ENCODE measurements around the gene UBN1. TPM values are rescaled to one million over a fixed set of nuclear protein-coding genes. Genes with fewer than 3 reads are reported as not detected.

UBN1 gene
- total RNA-seq, 4 donors from 2014 or later, result 56.0 to 119 (median 62.2) TPM

DNA sequence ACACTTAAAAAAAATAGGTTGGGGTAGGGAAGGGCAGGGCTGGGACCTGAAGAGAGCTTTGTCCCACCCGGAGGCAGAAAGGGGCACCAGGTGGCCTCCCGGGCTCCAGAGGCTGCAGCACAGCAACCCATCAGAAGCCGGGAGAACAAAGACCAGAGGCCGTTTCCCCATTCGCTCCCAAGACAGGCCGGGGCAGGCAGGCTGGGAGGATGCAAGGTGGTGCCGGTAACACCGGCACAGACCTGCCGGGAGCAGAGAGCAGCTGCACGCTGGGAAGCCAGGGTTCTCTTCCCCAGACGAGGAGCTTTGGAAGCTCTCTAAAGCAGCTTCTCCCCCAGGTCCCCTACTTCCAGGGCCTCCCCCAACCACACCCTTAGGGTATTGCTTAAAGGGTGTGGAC, 84.1 kb downstream of the UBN1 start:
- DNase-seq, result no peak
- no peak for TF ChIP-seq POLR2A (IDR thresholded peaks at IDR 0.05)
- TF ChIP-seq, protein P1, sequence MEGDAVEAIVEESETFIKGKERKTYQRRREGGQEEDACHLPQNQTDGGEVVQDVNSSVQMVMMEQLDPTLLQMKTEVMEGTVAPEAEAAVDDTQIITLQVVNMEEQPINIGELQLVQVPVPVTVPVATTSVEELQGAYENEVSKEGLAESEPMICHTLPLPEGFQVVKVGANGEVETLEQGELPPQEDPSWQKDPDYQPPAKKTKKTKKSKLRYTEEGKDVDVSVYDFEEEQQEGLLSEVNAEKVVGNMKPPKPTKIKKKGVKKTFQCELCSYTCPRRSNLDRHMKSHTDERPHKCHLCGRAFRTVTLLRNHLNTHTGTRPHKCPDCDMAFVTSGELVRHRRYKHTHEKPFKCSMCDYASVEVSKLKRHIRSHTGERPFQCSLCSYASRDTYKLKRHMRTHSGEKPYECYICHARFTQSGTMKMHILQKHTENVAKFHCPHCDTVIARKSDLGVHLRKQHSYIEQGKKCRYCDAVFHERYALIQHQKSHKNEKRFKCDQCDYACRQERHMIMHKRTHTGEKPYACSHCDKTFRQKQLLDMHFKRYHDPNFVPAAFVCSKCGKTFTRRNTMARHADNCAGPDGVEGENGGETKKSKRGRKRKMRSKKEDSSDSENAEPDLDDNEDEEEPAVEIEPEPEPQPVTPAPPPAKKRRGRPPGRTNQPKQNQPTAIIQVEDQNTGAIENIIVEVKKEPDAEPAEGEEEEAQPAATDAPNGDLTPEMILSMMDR (IDR thresholded peaks at IDR 0.05), result no peak
- no peaks in the 10 kb centered on the region for H3K27me3 ChIP-seq
- H3K27ac ChIP-seq, result no peak overlapping the region
- H3K4me3 ChIP-seq, result no peak overlapping the region
- H3K4me1 ChIP-seq, result peaks cover 0 to 9% (median 2%) of the 10 kb centered on the region in 4 donors
- H3K36me3 ChIP-seq, result no peaks in the 10 kb centered on the region
- peaks cover 0 to 12% (median 4%) of the 10 kb centered on the region in 4 donors for H3K9me3 ChIP-seq

Other genes with a start within 250 kb of the UBN1 start
- 10 to 100 TPM; 11.6 to 25.1 (median 18.1) TPM for gene UBALD1, start 232.6 kb upstream of the UBN1 start, total RNA-seq
- 100 to 1,000 TPM in 2 of 4 donors, 10 to 100 TPM in 2; 74.1 to 147 (median 93.8) TPM for gene MGRN1, start 222.7 kb upstream of the UBN1 start, total RNA-seq
- 10 to 100 TPM; 19.0 to 53.6 (median 40.1) TPM for gene NUDT16L1, start 153.9 kb upstream of the UBN1 start, total RNA-seq
- 10 to 100 TPM; 20.8 to 42.9 (median 36.6) TPM for gene ANKS3, start 113.2 kb upstream of the UBN1 start, total RNA-seq
- not detected for gene DNAAF8, start 112.9 kb upstream of the UBN1 start, total RNA-seq
- gene ZNF500, start 80.3 kb upstream of the UBN1 start, total RNA-seq, result 10 to 100 TPM in 3 of 4 donors, 1 to 10 TPM in 1; 4.1 to 24.8 (median 14.5) TPM
- gene SEPTIN12, start 59.1 kb upstream of the UBN1 start, total RNA-seq, result not detected
- gene SMIM22, start 52.1 kb upstream of the UBN1 start, total RNA-seq, result 100 to 1,000 TPM in 3 of 4 donors, 10 to 100 TPM in 1; 90.0 to 306 (median 238) TPM
- gene ROGDI, start 44.8 kb upstream of the UBN1 start, total RNA-seq, result 10 to 100 TPM; 26.3 to 50.1 (median 38.0) TPM
- 100 to 1,000 TPM in 1 of 4 donors, 10 to 100 TPM in 3; 57.5 to 168 (median 66.9) TPM for gene GLYR1, start 193 bp upstream of the UBN1 start, total RNA-seq
- 10 to 100 TPM; 28.7 to 84.2 (median 53.0) TPM for gene PPL, start 89.7 kb downstream of the UBN1 start, total RNA-seq
- gene SEC14L5, start 110.8 kb downstream of the UBN1 start, total RNA-seq, result 1 to 10 TPM in 2 of 4 donors, under 1 TPM in 2; 0.13 to 2.0 (median 1.1) TPM
- 100 to 1,000 TPM in 1 of 4 donors, 10 to 100 TPM in 3; 50.4 to 104 (median 61.0) TPM for gene NAGPA, start 186.5 kb downstream of the UBN1 start, total RNA-seq
- 1 to 10 TPM in 1 of 4 donors, under 1 TPM in 1, not detected in 2; 0.80 to 1.4 TPM for gene C16orf89, start 218.5 kb downstream of the UBN1 start, total RNA-seq
- 10 to 100 TPM; 17.8 to 33.9 (median 23.4) TPM for gene ALG1, start 224.4 kb downstream of the UBN1 start, total RNA-seq

All from Peyer's patch (tissue), 4 donors.